ENCODE measurements around the gene CTCF.

GRCh38 chr16:67648764-67649407, 86.6 kb downstream of the CTCF start:
- TF ChIP-seq CTCF (conservative IDR thresholded peaks at IDR 0.05; ENCODE audit: low read depth in 2 of 2) (no peak), EZH2 (IDR thresholded peaks at IDR 0.05; ENCODE audit: low read depth, unreplicated experiment) (no peak), EZH2phosphoT487 (IDR thresholded peaks at IDR 0.05; ENCODE audit: unreplicated experiment) (no peak), CREB1 (CRISPR knock-in tag; IDR thresholded peaks at IDR 0.05; ENCODE audit: low read depth) (no peak), POLR2AphosphoS5 (IDR thresholded peaks at IDR 0.05; ENCODE audit: low read depth) (no peak)
- TF ChIP-seq, protein P1, sequence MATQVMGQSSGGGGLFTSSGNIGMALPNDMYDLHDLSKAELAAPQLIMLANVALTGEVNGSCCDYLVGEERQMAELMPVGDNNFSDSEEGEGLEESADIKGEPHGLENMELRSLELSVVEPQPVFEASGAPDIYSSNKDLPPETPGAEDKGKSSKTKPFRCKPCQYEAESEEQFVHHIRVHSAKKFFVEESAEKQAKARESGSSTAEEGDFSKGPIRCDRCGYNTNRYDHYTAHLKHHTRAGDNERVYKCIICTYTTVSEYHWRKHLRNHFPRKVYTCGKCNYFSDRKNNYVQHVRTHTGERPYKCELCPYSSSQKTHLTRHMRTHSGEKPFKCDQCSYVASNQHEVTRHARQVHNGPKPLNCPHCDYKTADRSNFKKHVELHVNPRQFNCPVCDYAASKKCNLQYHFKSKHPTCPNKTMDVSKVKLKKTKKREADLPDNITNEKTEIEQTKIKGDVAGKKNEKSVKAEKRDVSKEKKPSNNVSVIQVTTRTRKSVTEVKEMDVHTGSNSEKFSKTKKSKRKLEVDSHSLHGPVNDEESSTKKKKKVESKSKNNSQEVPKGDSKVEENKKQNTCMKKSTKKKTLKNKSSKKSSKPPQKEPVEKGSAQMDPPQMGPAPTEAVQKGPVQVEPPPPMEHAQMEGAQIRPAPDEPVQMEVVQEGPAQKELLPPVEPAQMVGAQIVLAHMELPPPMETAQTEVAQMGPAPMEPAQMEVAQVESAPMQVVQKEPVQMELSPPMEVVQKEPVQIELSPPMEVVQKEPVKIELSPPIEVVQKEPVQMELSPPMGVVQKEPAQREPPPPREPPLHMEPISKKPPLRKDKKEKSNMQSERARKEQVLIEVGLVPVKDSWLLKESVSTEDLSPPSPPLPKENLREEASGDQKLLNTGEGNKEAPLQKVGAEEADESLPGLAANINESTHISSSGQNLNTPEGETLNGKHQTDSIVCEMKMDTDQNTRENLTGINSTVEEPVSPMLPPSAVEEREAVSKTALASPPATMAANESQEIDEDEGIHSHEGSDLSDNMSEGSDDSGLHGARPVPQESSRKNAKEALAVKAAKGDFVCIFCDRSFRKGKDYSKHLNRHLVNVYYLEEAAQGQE (IDR thresholded peaks at IDR 0.05; ENCODE audit: unreplicated experiment) = no peak
